Amniotic stem cell (primary cell): ENCODE data around the gene SCAP.
"Not testable (repeated sequence)": the region's sequence is repeated elsewhere in the genome, so short reads cannot be mapped to it uniquely, and the experiment has no call there.

Experiments
- DNase-seq: peaks from one replicate; lab custom pipeline; 2025; lab: John Stamatoyannopoulos, UW

The SCAP gene

DNA sequence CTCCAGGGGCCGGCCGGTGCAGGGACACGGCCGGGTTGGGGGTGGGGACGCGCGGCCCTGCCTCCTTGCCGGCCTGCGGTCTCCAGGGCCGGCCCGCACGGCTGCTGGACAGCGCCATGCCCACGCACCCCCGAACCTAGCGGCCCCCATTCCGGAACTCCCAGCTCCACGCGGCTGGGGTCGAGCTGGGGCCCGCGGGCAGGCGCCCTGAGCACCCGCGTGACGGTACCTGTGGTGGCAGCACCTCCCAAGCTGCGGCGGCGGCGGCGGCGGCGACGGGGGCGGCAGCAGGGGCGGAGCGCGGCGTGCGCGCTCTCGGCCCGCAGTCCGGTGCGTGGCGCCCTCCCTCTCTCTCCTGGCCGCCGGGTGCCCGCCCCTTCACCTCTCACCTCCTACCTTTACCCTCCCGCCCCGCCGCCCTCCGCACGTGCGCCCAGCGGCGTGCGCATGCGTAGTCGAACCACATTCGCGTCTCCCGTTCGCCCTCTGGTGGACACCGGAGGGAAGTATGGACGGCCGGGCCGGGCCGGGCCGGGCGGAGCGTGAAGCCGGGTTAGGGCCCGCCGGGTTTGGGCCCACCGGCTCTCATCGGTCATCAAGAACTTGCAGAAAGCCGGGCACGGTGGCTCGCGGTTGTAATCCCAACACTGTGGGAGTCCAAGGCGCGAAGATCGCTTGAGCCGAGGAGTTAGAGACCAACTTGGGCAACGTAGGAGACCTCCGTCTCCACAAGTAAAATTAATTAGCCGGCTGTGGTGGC is at the start of gene SCAP:
Gene SCAP (minus strand): TSS at position 372 of the 760 bp plus-strand sequence. CDS start 32,948 bp downstream, outside the sequence.
- DNase-seq, result peak; percentile 29

DNA sequence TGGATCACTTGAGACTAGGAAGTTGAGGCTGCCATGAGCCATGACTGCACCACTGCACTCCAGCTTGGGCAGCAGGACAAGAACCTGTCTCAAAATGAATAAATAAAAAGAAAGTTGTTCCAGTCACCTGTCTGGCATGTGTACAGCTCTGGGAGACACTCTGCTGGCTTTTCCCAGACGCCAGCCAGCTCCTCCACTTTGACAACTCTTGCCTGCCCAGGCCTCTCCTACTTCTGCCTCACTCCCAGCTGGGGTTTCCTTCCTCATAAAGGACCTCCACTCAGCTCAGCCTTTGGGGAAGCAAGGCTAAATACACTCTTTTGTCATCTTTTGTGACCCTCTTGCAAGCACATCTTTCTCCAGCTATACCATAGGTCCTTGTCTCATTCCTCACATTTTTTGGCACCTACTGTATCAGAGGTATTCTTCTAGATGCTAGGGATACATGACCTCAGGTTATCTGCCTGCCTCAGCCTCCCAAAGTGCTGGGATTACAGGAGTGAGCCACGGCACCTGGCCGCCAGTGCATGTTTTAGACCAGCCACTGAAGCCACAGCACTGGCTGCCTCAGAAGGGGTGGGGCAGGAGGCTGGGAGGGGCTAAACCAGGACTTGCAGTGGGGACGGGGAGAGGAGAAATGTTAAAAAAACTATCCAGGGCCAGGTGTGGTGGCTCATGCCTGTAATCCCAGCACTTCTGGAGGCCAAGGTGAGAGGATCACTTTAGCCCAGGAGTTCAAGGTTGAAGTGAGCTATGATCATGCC is 47.8 kb upstream of the SCAP start:
- DNase-seq, result no peak

GRCh38 chr3:47522082-47522987 is 46.6 kb upstream of the SCAP start:
- DNase-seq, result peak; percentile 79

- no peak for DNase-seq
Measured at GRCh38 chr3:47520756-47521155, 45.0 kb upstream of the SCAP start.

DNA sequence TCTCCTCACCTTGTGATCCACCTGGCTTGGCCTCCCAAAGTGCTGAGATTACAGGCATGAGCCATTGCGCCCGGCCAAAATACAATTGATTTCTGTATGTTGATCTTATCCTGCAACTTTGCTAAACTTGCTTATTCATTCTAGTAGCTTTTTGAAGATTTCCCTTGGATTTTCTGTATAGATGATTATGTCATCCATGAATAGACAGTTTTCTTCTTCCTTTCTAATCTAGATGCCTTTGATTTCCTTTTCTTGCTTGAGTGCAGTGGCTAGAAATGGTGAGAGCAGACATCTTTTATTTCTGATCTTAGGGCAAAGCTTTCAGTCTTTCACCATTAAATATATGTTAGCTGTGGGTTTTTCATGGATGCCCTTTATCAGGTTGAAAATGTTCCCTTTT is 42.2 kb upstream of the SCAP start:
- no peak for DNase-seq

- no peak for DNase-seq
Measured at GRCh38 chr3:47515864-47516319, 40.2 kb upstream of the SCAP start.

GRCh38 chr3:47515100-47515499 is 39.4 kb upstream of the SCAP start:
- no peak for DNase-seq

DNA sequence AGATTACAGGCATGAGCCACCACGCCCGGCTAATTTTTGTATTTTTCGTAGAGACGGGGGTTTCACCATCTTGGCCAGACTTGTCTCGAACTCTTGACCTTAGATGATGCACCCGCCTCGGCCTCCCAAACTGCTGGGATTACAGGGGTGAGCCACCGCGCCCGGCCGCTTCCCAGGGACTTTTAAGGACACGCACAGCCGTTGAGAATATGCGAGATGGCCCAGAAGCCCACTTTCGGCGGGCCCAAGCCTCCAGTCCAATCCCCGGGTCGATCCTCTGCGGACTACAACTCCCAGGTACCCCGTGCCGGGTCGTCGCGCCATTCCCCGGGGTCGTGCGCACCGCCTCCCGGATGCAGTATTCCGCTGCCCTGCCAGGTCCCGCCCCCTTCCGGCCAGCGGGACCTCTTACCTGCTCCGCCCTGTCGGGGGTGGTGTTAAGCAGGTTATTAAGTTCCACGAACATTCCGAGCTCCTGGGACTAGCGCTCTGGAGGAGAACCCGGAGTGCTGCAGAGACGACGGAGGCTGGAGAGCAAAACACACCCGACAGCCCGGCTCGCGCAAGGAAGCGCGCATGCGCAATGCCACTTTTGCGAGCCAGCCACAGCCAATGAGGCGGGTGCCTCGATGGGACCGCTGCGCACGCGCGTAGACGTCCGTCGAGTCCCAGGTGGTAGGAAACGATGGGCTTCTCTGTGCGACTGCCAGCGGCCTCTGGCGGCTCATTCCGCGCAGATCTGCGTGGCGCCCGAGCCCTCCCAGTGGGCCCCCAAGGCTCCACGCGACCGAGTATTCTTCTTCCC is 37.6 kb upstream of the SCAP start, which contains the start of gene ELP6:
Gene ELP6 (minus strand): TSS at position 588 of the 805 bp plus-strand sequence. CDS start 122 bp downstream, at position 466.
- peak; percentile 92 for DNase-seq

DNA sequence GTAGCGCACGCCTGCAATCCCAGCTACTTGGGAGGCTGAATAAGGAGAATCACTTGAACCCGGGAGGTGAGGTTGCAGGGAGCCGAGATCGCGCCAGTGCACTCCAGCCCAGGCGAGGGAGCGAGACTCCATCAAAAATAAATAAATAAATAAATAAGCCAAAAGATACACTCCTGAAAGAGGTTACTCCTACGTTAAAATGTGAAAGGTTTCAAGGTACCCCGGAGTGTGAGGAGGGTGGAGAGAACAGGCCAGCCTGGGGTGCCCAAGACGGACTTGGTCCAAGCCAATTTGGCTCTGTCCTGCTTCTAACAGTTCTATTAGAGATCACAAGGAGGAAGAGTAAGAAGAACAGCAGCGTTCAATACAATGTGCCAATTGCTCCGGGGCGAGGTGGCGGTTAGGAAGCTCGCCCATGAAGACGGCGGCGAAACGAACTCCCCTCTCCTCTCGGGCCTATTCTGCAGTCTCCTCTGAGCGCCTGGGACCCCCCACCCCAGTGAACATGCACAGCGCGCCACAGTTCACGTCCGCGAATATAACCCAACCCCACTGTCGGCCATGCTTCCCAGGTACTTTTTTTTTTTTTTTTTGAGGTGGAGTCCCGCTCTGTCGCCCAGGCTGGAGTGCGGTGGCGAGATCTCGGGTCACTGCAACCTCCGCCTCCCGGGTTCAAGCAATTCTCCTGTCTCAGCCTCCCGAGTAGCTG is 36.8 kb upstream of the SCAP start:
- DNase-seq, result no peak

GRCh38 chr3:47505267-47505666 is 29.5 kb upstream of the SCAP start:
- not testable (repeated sequence) for DNase-seq

DNA sequence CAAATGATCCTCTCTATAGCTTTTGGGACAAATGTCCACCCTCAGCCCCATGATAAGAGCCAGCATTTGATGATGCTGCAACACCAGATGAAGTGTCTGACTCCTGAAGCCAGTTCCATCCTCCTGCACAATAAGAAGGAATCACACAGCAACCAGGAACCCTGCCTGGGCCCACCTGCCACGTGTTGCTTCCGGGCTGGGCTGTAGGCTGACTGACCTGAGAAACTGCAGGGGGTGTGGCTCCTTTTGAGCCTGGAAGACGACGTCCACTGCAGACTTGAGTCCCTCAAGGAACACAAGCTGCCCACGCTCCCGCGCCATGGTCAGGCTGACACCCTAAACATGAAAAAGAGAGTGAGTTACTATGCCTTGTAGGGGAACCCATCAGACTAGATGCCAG is 28.4 kb upstream of the SCAP start:
- no peak for DNase-seq

GRCh38 chr3:47503033-47503432 is 27.3 kb upstream of the SCAP start:
- no peak for DNase-seq

DNA sequence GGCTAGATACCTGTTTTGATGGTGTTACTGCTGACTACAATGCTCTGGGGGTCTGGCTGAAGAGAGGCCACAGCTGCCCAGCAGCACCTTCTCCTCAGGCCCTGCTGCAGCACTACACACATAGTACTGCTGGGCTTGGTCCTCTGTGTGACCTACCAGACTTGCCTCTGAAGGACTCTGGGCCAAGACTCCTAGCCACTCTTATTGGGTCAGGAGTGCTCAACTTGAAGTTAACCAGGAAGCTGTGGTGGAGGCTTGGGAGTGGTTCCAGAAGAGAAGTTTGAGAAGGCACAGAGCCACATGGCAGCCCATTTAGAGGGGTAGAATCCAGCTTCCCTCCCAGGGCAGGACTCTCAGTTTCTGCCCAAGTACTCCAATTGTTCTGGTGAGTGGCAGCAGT is 21.2 kb upstream of the SCAP start:
- DNase-seq, result no peak

GRCh38 chr3:47495886-47496285 is 20.1 kb upstream of the SCAP start:
- no peak for DNase-seq

- DNase-seq, result no peak
Measured at GRCh38 chr3:47495111-47495510, 19.4 kb upstream of the SCAP start.

GRCh38 chr3:47491777-47492176 is 16.0 kb upstream of the SCAP start:
- no peak for DNase-seq

GRCh38 chr3:47491186-47491585 is 15.4 kb upstream of the SCAP start:
- no peak for DNase-seq

DNA sequence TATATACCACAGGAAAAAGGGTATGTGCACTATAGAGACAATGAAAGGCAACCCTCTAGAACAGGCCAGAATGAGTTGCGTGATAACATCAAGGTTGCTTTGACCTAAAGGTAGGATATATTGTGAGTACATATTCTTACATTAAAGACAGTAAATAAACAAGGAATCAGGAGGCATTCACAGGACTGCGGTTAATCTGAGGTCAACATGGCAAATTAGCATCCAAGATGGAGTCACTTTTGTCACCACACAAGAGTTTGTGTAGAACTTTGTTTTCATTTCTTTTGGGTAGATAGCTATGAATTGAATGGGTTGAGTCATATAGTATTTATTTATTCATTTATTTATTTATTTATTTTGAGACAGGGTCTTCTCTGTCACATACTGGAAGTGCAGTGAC is 11.5 kb upstream of the SCAP start:
- DNase-seq, result no peak

- no peak for DNase-seq
Measured at GRCh38 chr3:47485812-47486211, 10.1 kb upstream of the SCAP start.

DNA sequence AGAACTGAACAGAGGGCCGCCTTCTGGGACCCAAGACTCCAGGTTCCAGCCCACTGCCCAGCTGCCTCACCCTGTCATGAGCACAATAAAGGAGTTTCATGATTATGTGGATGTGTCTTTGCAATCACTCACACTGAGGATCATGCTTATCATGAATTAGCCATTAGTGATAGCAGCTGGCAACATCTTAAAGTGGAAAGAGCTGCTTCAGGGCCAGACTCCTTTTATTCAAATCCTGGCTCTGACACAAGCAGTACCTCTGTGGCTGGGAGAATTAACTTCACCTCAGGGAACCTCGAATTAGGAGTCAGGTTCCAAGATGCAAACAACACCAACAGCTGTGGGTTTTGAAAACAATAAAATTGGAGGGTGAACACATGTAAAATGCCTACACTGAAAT is 6.6 kb upstream of the SCAP start:
- DNase-seq, result no peak

DNA sequence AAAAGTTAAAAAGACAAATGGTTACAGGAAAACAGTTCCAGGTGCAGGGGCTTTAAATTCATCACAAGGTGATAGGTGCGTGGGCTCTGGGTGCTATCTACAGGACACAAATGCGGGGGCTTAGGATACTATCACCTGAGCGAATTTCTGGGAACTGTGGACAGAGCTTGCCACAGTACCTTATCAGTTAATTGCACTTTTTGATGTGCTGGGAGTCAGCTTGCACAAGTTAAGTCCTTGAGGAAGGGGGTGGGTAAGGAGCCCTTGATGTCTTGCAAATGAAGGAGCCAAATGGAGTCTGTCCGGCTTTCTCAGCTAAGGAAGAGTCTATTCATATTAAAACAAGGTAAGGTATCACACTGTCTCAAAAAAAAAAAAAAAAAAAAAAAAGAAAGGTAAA is 6.0 kb upstream of the SCAP start:
- not testable (repeated sequence) for DNase-seq
